Stomach (tissue), 4 donors: Measurements from ENCODE around the gene HTR1A.

Experiments used
- CTCF ChIP-seq, 7 experiments: fragments of 450-650 bp in 4 of 7; fragments of 200-600 bp in 3 of 7; sonication (generic) in 3 of 7; IDR thresholded peaks; one replicate each; pipeline ENCODE4 v1.5.1; 2016 to 2019; ENCODE audit warnings: antibody characterized with exemption in 7 of 7, control low read depth in 2 of 7, mild to moderate bottlenecking in 1 of 7
- EP300 ChIP-seq: sonication (generic); formaldehyde crosslinking; IDR thresholded peaks from one replicate; pipeline ENCODE4 v1.6.1; 2017; ENCODE audit warnings: antibody characterized with exemption
- POLR2A ChIP-seq, 4 donors: fragments of 450-650 bp; IDR thresholded peaks; one replicate each; pipeline ENCODE4 v1.6.1; 2016; ENCODE audit warnings: antibody characterized with exemption in 4 of 4, control low read depth in 2 of 4, mild to moderate bottlenecking in 1 of 4, moderate library complexity in 1 of 4
- POLR2AphosphoS5 ChIP-seq, 3 donors: sonication (generic); formaldehyde crosslinking; IDR thresholded peaks; one replicate each; pipeline ENCODE4 v1.6.1; 2016; ENCODE audit warnings: antibody characterized with exemption in 3 of 3

DNA sequence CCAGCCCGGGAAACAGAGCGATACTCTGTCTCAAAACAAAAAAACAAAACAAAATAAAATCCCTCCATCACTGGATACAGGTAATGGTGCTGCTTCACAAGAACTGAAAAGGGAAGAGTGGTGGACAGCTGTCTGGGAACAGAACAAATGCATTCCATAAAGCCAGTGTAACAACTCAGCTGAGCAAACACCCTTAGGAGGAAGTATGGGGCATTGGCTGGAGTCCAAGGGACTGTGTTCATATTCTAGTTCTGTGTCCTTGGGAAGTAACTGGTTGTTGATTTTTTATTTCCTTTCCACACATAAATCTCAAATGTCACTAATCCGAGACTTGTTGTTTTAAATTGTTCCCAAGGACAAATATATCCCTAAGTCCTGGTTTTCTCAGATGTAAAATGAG lies 38.3 kb downstream of the HTR1A start:
- TF ChIP-seq CTCF (IDR thresholded peaks at IDR 0.05) (no peak), POLR2A (IDR thresholded peaks at IDR 0.05) (no peak), POLR2AphosphoS5 (IDR thresholded peaks at IDR 0.05) (no peak), EP300 (no peak)
